Gastroesophageal sphincter (tissue), 3 donors: Measurements from ENCODE around the gene TDRD3.

Experiments used
- EP300 ChIP-seq: sonication (generic); formaldehyde crosslinking; IDR thresholded peaks from one replicate; pipeline ENCODE4 v1.6.1; 2017; ENCODE audit warnings: antibody characterized with exemption, mild to moderate bottlenecking
- POLR2A ChIP-seq, 2 donors: fragments of 450-650 bp; IDR thresholded peaks; one replicate each; pipeline ENCODE4 v1.6.1; 2017; ENCODE audit warnings: antibody characterized with exemption in 2 of 2, mild to moderate bottlenecking in 2 of 2, moderate library complexity in 1 of 2
- TF ChIP-seq, protein P1 (sequence below), 4 experiments: fragments of 200-600 bp in 2 of 4; fragments of 450-650 bp in 2 of 4; sonication (generic) in 1 of 4; IDR thresholded peaks; one replicate each; pipeline ENCODE4 v1.5.1; 2017 to 2019; ENCODE audit warnings: antibody characterized with exemption in 4 of 4, mild to moderate bottlenecking in 2 of 4, moderate library complexity in 2 of 4

DNA sequence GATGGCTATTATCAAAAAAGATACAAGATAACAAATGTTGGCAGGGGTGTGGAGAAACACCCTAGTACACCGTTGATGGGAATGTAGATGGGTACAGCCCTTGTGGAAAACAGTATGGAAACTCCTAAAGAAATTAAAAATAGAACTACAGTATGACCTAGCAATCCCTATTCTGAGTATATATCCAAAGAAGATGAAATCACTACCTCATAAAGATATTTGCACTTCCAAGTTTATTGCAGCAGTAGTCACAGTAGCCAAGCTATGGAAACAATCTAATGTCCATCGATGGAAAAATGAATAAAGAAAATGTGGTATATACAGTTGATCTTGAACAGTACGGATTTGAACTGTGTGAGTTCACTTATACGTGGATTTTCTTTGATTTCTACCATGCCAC, 28.3 kb downstream of the TDRD3 start:
- TF ChIP-seq, protein P1, sequence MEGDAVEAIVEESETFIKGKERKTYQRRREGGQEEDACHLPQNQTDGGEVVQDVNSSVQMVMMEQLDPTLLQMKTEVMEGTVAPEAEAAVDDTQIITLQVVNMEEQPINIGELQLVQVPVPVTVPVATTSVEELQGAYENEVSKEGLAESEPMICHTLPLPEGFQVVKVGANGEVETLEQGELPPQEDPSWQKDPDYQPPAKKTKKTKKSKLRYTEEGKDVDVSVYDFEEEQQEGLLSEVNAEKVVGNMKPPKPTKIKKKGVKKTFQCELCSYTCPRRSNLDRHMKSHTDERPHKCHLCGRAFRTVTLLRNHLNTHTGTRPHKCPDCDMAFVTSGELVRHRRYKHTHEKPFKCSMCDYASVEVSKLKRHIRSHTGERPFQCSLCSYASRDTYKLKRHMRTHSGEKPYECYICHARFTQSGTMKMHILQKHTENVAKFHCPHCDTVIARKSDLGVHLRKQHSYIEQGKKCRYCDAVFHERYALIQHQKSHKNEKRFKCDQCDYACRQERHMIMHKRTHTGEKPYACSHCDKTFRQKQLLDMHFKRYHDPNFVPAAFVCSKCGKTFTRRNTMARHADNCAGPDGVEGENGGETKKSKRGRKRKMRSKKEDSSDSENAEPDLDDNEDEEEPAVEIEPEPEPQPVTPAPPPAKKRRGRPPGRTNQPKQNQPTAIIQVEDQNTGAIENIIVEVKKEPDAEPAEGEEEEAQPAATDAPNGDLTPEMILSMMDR (IDR thresholded peaks at IDR 0.05) = no peak
- TF ChIP-seq POLR2A (IDR thresholded peaks at IDR 0.05) = no peak
- TF ChIP-seq EP300 = no peak
